HG03565 (cell line): ENCODE data around the gene ZCCHC7.

Source experiments
- ATAC-seq: cut with Tn5 transposase; IDR thresholded peaks from one replicate; pipeline ENCODE4 v1.9.1; 2021; ENCODE audit warnings: mild to moderate bottlenecking, moderate library complexity; ENCODE audit not compliant: unreplicated experiment

ZCCHC7 gene

DNA sequence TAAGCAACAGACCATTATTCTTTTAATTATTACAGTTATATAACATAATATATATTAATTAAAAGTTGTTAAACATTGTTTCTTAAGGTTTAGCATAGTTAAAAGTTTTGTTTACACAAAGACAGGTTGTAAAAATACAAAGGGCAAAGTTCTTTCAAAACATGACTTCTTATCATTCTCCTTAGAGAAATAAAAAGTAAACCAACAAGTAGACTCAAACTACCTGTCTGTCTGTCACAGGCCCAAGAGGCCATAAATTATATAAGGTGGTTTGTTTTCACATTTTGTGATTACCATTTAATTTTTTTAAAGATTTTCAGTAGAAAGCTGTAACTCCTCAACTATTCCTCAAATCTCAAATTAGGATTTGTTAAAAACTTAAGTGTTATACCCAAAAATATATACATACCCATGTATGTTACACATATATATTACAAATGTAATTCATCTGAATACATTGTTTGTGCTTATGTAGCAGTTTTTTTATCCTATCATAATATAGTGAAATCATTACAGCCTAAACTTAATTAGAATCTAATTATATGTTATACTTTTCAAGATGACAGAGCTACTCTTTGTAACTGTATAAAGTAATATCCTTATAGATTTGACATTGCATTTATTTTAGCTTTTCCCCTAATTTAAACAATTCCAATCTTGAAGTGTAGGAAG lies 208.3 kb downstream of the ZCCHC7 start:
- ATAC-seq = no peak

DNA sequence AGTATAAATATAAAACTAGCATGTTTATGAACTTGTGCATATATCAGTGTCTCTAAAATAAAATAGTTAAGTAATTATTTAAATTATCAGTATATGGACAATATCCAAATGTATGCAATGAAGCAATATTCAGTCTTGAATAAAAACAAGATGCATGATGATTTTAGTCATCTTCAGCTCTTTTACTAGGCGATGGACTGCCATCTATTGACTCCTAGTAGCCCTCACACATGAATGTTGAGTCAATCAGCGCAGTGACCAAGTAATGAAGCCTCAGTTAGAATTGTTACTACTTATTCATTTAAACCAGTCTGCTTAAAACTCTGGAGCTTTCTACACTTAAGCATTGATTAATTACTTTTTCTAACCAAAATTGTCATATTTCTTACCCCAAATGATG lies 209.2 kb downstream of the ZCCHC7 start:
- ATAC-seq = peak; percentile 33

- no peak for ATAC-seq
Observed at GRCh38 chr9:37331871-37332270, 211.5 kb downstream of the ZCCHC7 start.

- ATAC-seq = no peak
Observed at GRCh38 chr9:37332578-37332977, 212.2 kb downstream of the ZCCHC7 start.

GRCh38 chr9:37333288-37333687 lies 212.9 kb downstream of the ZCCHC7 start:
- ATAC-seq = no peak

- ATAC-seq = no peak
Observed at GRCh38 chr9:37335238-37335637, 214.9 kb downstream of the ZCCHC7 start.

DNA sequence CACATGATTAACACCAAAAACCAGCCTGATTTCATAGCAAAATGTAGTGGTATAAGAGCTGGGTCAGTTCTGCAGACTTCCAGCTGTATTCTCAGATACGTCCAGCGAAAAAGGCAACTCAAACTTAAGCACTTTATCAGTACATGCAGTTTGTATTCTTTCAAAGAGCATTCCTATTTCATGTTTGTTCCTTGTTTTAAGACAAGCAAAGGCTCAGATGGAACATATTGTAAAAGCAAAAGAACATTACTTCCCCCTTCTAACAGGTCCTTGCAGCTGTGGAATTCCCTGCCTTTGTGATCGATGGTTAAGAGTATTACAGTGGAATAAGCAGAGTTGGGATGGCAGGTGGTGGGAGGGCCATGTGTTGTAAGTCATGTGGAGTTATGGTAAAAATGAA lies 215.8 kb downstream of the ZCCHC7 start:
- no peak for ATAC-seq

GRCh38 chr9:37337301-37337890 lies 217.0 kb downstream of the ZCCHC7 start:
- ATAC-seq = no peak

DNA sequence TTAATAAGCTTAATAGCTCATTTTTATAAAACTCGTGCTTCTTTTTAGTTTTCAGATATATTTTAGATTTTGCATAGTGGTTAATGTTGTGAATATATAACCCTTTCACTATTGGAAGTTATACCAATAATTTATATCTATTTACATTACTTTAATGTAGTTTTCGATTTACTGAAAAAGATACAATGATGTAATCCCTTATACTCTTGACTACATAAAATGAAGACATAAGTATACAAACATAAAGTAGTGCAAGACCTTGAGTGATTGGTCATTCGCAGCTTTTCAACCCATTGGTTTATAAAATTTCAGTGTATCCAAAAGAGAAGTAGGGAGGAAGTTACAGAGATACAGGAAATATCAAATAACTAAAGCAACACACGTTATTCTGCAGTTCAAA lies 217.8 kb downstream of the ZCCHC7 start:
- no peak for ATAC-seq

- no peak for ATAC-seq
Observed at GRCh38 chr9:37339923-37340322, 219.5 kb downstream of the ZCCHC7 start.

- no peak for ATAC-seq
Observed at GRCh38 chr9:37340961-37341360, 220.6 kb downstream of the ZCCHC7 start.

DNA sequence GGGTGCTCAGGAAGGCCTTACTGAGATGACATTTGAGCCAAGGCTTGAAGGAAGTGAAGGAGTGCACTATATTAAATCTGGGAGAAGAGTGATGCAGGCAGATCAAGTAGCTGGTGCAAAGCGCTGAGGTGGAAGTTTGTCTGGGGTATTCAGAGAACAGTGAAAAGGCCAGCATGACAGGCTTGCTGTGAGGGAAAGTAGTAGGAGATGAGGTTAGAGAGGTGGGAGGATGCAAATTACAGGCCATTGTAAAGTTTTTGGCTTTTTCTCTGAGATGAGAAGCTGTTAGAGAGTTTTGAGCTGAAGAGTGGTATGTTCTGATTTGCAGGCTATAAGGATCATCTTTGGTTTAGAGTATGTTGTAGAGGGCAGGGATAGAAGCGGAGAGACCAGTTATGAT lies 221.3 kb downstream of the ZCCHC7 start:
- ATAC-seq = no peak

GRCh38 chr9:37342493-37342892 lies 222.1 kb downstream of the ZCCHC7 start:
- ATAC-seq = no peak

GRCh38 chr9:37342895-37343294 lies 222.5 kb downstream of the ZCCHC7 start:
- no peak for ATAC-seq

DNA sequence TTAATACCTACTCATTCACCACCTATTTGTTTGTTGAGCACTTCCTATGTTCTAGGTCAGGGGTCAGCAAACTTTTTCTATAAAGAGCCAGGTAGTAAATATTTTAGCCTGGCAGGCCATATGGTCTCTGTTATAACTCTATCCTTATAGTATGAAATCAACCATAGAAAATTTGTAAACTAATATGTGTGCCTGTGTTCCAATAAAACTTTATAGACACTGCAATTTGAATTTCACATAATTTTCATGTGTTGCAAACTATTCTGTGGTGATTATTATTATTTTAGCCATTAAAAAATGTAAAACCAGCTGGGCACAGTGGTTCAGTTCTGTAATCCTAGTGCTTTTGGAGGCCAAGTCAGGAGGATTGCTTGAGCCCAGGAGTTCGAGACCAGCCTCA lies 223.3 kb downstream of the ZCCHC7 start:
- ATAC-seq = no peak

GRCh38 chr9:37345038-37345437 lies 224.7 kb downstream of the ZCCHC7 start:
- ATAC-seq = no peak

DNA sequence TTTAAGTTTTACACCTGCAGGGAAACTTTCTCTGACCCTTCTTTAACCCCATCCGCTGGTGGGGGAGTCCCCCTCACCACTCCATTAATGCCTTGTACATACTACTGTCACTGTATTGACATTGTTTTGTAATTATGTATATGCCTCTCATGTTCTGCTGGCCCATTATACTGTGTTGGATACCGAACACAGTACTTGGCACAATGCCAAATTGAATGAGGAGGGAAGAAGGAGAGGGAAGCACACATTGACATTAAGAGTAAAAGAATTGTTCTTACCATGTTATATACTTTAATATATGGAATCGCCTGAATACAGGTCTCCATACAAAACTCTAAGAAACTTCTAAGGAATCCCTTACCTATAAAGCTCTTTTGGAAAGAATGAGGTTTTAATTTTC lies 228.5 kb downstream of the ZCCHC7 start:
- ATAC-seq = no peak

DNA sequence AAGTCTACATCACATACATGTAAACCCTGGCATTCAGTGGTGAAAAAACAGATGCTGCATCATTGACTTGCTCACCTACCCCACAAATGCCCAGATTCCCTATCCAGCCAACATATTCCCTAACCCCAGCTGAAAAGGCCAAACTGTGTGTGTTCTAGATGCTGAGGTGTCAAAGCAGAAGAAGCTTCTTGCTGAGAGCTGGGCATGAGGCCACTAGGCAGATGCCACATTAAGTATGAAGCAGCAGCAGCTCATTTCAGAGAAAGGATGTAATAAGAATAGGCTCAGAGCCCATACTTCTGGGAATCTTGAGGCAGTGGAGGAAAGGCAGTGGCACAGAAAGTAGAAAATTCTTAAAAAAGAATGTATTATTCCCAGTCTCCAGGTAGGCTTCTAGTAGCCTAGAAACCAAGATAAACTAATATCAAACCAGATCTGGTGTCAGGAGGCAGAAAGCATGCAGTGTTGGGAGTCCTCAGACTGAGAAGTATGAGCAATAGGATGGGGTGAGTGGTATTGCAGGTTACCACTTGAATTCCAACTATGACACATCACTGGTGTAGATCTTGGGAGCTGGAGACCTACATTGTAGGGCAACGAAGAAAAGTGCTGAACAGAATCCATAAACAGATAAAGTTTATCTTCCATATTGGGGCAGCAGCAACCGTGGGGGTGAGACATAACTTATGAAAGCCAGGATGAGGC lies 230.3 kb downstream of the ZCCHC7 start:
- no peak for ATAC-seq

- no peak for ATAC-seq
Observed at GRCh38 chr9:37353791-37354190, 233.4 kb downstream of the ZCCHC7 start.

DNA sequence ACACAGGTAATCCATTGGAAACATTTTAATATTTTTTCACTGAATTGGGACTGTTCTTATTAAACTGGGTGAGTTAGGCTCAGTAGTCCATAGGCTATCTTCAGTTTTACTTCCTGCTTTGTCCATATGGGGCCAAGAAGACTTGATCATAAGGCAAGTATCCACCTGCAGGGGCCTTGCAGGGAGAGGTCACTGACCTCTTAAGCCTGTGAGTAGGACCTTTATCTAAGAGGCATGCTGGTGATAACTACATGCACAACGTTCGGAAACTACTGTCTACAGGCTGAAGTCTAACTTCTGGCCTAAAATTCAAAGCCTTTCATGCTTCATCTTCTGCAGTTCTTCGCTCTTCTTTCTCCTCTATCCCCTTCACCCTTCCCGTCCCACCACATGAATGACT lies 242.1 kb downstream of the ZCCHC7 start:
- no peak for ATAC-seq

- ATAC-seq = no peak
Observed at GRCh38 chr9:37363124-37363523, 242.8 kb downstream of the ZCCHC7 start.

- ATAC-seq = no peak
Observed at GRCh38 chr9:37364136-37364535, 243.8 kb downstream of the ZCCHC7 start.
